Body of pancreas (tissue), 4 donors: ENCODE data around the gene MND1. TPM values are rescaled to one million over a fixed set of nuclear protein-coding genes. Genes with fewer than 3 reads are reported as not detected.

ENCODE experiments used
- ATAC-seq: fragments of 150-250 bp; one replicate; pipeline ENCODE4 v1.9.1; 2016
- DNase-seq, 4 donors: peaks; one replicate each; pipeline ENCODE4 v3.0.0-alpha.2; 2019
- H3K27ac ChIP-seq, 4 donors: fragments of 200-600 bp; sonication (generic); 1 replicate in 3 of 4; 2 replicates in 1 of 4; pipeline versions ENCODE4 v1.5.1 to v1.6.1; 2016 to 2019; ENCODE audit warnings: mild to moderate bottlenecking in 1 of 4, mixed read lengths in 1 of 4, moderate library complexity in 1 of 4
- H3K27me3 ChIP-seq, 2 donors: fragments of 200-600 bp; sonication (generic); one replicate each; pipeline ENCODE4 v1.6.0; 2016; ENCODE audit warnings: mild to moderate bottlenecking in 1 of 2
- H3K36me3 ChIP-seq, 2 donors: fragments of 200-600 bp; sonication (generic); replicated peaks in 1 of 2; 2 replicates each; pipeline ENCODE4 v1.5.1; 2016; ENCODE audit warnings: low read depth in 2 of 2; ENCODE audit not compliant: insufficient read depth in 1 of 2
- H3K4me1 ChIP-seq: fragments of 200-600 bp; sonication (generic); one replicate; pipeline ENCODE4 v1.6.0; 2016
- H3K4me3 ChIP-seq, 2 donors: fragments of 200-600 bp; sonication (generic); 1 replicate in 1 of 2; 2 replicates in 1 of 2; pipeline ENCODE4 v1.5.1; 2016 to 2019
- H3K9me3 ChIP-seq, 3 donors: fragments of 200-600 bp; sonication (generic); 1 replicate in 2 of 3; 2 replicates in 1 of 3; pipeline ENCODE4 v1.5.1; 2016
- POLR2A ChIP-seq, 3 donors: fragments of 450-650 bp; IDR thresholded peaks; one replicate each; pipeline ENCODE4 v1.6.1; 2016; ENCODE audit warnings: antibody characterized with exemption in 3 of 3, mild to moderate bottlenecking in 2 of 3
- WGBS, 2 donors: methylation state at CpG; one replicate each; pipeline ENCODE4 v1.1.5; 2017; 5-methylcytosine and 5-hydroxymethylcytosine counted together
- intact Hi-C: fragments of 100-400 bp; cut with DNase I; formaldehyde crosslinking; loops from one replicate; pipeline ENCODE4 v1.15.1; 2023
- total RNA-seq, 2 donors: library from RNA; depleted of rRNA; stranded (reverse); fragments of >200 nt; gene quantifications; one replicate each; pipeline ENCODE4 v1.1.0, GENCODE V29; 2016
- TF ChIP-seq, protein P1 (sequence below), 7 experiments: fragments of 450-650 bp in 4 of 7; fragments of 200-600 bp in 3 of 7; sonication (generic) in 3 of 7; IDR thresholded peaks; one replicate each; pipeline ENCODE4 v1.5.1; 2016 to 2019; ENCODE audit warnings: antibody characterized with exemption in 7 of 7

Gene MND1
- total RNA-seq, 2 donors from 2014 or later: 1.0 TPM; not detected in 1

DNA sequence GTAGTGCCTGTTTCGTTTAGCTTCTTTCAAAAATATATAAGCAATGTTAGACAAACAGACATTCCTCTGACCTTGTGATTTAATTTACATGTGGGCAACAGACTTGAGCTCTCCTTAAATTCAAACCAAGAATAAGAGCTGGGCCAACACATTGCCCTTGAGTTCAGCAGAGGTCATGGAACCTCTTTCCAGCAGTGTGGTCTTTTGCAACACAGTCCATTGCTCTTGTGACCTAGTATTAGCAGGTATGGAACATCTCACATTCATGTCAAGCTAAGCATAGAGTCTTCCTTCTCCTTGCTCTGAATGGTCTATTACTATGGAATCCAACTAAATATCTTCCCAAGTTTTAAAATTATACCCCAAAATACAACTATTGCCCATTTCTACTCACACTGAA, 33.7 kb upstream of the MND1 start:
- H3K36me3 ChIP-seq: no peaks in the 10 kb centered on the region
- TF ChIP-seq POLR2A (IDR thresholded peaks at IDR 0.05): no peak
- TF ChIP-seq, protein P1, sequence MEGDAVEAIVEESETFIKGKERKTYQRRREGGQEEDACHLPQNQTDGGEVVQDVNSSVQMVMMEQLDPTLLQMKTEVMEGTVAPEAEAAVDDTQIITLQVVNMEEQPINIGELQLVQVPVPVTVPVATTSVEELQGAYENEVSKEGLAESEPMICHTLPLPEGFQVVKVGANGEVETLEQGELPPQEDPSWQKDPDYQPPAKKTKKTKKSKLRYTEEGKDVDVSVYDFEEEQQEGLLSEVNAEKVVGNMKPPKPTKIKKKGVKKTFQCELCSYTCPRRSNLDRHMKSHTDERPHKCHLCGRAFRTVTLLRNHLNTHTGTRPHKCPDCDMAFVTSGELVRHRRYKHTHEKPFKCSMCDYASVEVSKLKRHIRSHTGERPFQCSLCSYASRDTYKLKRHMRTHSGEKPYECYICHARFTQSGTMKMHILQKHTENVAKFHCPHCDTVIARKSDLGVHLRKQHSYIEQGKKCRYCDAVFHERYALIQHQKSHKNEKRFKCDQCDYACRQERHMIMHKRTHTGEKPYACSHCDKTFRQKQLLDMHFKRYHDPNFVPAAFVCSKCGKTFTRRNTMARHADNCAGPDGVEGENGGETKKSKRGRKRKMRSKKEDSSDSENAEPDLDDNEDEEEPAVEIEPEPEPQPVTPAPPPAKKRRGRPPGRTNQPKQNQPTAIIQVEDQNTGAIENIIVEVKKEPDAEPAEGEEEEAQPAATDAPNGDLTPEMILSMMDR (IDR thresholded peaks at IDR 0.05): no peak
- no peak overlapping the region for H3K27ac ChIP-seq
- no peak overlapping the region for H3K4me3 ChIP-seq
- H3K4me1 ChIP-seq: no peaks in the 10 kb centered on the region
- no peak for DNase-seq
- H3K27me3 ChIP-seq: no peaks in the 10 kb centered on the region
- no peak for ATAC-seq
- H3K9me3 ChIP-seq: no peaks in the 10 kb centered on the region
- WGBS, 2 donors: 82 to 85% methylated on average over 1 of the region's 1 CpG
- intact Hi-C loops: loop anchor here (10.0 kb wide), 1 partner anchor 96 kb away; no protein-coding TSS in a partner anchor

DNA sequence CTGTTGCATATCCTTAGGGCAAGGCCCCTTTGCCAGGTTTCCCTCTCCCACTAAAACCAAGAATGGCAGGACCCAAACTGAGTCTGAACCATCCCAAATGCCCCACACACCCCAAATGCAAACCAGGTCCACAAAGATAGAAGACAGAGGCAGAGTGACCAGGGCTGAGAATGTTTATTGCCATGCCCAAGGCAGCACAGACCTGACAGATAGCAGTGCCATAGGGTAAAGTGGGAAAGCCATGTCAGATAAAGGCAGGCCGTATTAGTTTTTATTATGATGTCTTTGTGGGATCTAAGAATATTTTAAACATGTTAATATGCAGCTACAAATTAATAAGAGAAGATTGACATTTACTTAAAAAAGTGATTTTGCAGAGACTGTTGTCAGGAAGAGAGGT, 29.6 kb upstream of the MND1 start:
- ATAC-seq: no peak

DNA sequence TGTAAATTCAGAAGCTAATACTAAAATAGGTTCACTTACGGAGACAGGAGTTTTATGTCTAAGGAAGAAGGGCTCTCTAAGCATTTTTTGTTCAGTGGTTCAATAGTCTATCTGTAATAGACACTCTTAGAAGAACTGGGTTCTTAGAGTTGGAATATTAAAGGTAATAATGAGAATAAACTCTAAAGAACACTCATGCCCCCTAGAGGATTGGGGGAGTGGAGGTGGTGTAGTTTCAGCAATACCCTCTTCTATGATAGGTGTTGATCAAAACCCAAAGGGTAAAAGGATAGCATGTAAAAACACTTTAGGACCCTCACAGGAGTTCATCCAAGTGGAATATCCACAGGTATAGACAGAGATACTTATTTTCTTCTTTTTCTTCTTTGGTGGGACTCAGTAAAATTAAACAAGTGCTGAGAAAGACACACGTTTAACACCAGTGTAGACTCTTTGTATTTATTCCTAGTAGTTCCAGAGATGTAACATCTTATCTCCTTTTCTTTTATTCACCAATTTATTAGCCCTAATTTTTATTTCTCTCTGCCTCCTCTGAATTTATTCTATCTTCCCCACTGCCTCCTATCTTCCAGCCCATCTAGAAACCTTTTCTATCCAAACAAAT, 25.7 kb upstream of the MND1 start:
- WGBS, 2 donors: 65 to 66% methylated on average over 2 of the region's 2 CpGs
- Histone ChIP-seq H3K36me3 (peaks cover 0 to 9% of the 10 kb centered on the region in 2 donors), H3K27ac (no peak overlapping the region), H3K4me3 (no peak overlapping the region), H3K9me3 (no peaks in the 10 kb centered on the region), H3K4me1 (no peaks in the 10 kb centered on the region), H3K27me3 (no peaks in the 10 kb centered on the region)
- intact Hi-C loops: loop anchor here (10.0 kb wide), 1 partner anchor 104 kb away; no protein-coding TSS in a partner anchor
- ATAC-seq: peak; percentile 67
- DNase-seq: peak; percentile 29 to 56 (median 45)
- TF ChIP-seq, protein P1 (IDR thresholded peaks at IDR 0.05): peak; percentile 44 to 74 (median 68)
- no peak for TF ChIP-seq POLR2A (IDR thresholded peaks at IDR 0.05)

More for the DNA sequence above, 29.6 kb upstream of the MND1 start:
- WGBS, 2 donors: 94 to 96% methylated on average over 1 of the region's 1 CpG
- Histone ChIP-seq H3K4me3 (no peak overlapping the region), H3K9me3 (no peaks in the 10 kb centered on the region), H3K4me1 (no peaks in the 10 kb centered on the region), H3K36me3 (no peaks in the 10 kb centered on the region), H3K27ac (no peak overlapping the region), H3K27me3 (no peaks in the 10 kb centered on the region)
- no peak for DNase-seq
- intact Hi-C loops: loop anchor here (10.0 kb wide), 1 partner anchor 100 kb away; no protein-coding TSS in a partner anchor
- no peak for TF ChIP-seq POLR2A (IDR thresholded peaks at IDR 0.05)
- TF ChIP-seq, protein P1 (IDR thresholded peaks at IDR 0.05): no peak

DNA sequence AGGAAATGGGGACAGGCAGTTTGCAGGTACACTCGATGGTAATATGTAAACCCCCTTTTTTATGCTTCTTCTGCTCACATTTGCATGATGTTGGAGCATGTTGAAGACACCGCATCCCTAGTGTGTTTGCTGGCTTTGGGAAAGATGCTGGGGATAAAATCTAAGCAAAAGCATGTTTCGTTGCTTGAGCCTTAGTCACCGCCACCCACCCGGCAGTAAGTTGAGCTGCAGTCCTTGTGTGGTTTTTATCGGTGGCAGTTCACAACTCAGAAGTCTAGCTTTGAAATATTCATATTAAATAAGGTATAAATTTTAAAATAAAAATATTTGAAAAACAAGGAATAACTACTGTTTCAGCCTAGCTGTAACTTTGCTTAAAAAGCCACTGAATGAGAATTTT, 21.7 kb upstream of the MND1 start:
- TF ChIP-seq, protein P1 (IDR thresholded peaks at IDR 0.05): no peak
- no peak for TF ChIP-seq POLR2A (IDR thresholded peaks at IDR 0.05)
- intact Hi-C loops: loop anchor here (5.0 kb wide), 1 partner anchor 180 kb away; no protein-coding TSS in a partner anchor
- DNase-seq (no peak), ATAC-seq (no peak)
- H3K27me3 ChIP-seq: no peaks in the 10 kb centered on the region
- no peak overlapping the region for H3K4me3 ChIP-seq
- no peaks in the 10 kb centered on the region for H3K4me1 ChIP-seq
- peaks cover 0 to 9% of the 10 kb centered on the region in 2 donors for H3K36me3 ChIP-seq
- H3K9me3 ChIP-seq: no peaks in the 10 kb centered on the region
- no peak overlapping the region for H3K27ac ChIP-seq
- 74 to 80% methylated on average over 6 of the region's 6 CpGs for WGBS, 2 donors

DNA sequence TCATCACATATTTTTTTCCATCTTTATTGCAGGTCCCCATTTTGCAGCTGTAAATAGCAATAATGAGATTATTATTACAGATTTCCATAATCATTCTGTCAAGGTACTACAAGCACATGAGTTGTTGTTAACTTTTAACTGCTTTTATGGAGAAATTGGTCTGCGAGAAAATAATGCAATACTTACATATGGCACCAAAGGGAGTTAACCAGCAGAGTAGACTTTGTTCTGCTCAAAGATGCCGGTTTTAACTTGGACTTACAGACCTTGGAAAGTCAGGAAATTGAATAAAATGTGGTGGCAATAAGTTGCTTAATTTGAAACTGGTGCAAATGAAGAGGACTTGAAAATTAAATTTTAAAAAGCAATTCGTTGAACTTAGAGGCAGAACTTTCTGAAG, 20.4 kb upstream of the MND1 start:
- Histone ChIP-seq H3K4me1 (no peaks in the 10 kb centered on the region), H3K36me3 (peaks cover 0 to 11% of the 10 kb centered on the region in 2 donors), H3K4me3 (no peak overlapping the region), H3K27ac (no peak overlapping the region), H3K9me3 (no peaks in the 10 kb centered on the region), H3K27me3 (no peaks in the 10 kb centered on the region)
- TF ChIP-seq, protein P1 (IDR thresholded peaks at IDR 0.05): no peak
- no peak for TF ChIP-seq POLR2A (IDR thresholded peaks at IDR 0.05)
- intact Hi-C loops: loop anchor here (5.0 kb wide), 1 partner anchor 182 kb away; no protein-coding TSS in a partner anchor
- 57 to 63% methylated on average over 3 of the region's 3 CpGs for WGBS, 2 donors
- DNase-seq (no peak), ATAC-seq (no peak)
